NCI-H2227 (cell line): ENCODE measurements around the gene IL1R1.
"Not testable (repeated sequence)": the region's sequence is repeated elsewhere in the genome, so short reads cannot be mapped to it uniquely, and the experiment has no call there.

Source experiments
- DNase-seq: peaks from one replicate; lab custom pipeline; 2025; ENCODE audit not compliant: unreplicated experiment; lab: John Stamatoyannopoulos, UW

Gene IL1R1

DNA sequence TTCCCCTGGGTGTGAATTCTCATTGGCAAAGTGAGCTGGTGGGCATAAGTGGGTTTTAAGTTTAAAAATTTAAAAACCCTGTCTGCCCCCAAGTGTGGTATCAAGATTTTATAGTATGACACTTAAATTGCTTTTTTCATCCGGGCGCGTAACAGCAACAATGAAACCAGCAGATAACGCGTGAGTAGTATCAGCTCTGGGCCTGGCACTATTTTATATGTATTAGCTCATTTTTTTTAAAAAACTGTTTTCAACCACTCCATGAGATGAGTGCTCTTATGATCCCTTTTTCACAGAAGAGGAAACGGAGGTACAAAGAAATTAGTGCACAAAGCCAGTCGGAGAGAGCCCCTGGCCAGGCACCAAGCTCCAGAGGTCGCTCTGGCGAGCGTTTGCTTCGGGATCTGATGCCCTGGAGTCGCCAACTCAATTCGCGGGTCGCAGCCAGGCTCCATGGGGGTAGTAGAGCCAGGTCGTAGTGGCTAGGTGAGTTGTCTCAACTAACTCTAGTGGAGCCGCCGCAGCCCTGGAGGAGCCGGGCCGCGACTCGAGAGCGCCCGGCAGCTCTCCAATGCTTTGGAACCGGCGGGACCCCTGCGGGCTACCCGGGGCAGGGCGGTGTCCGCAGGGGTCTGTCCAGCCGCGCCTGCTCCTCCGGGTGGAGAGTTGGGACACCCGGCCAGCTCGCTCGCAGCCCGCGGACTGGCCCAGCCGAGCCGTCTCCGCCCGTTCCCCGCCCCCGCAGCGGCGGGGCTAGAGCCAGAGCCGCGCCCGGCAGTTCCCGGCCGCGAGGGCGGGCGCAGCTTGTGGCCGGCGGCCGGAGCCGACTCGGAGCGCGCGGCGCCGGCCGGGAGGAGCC is at the start of gene IL1R1:
TSS of gene IL1R1 (plus strand) at position 777 of the 859 bp plus-strand sequence. CDS start 14,979 bp downstream, outside the sequence.
- peak; percentile 10 for DNase-seq

DNA sequence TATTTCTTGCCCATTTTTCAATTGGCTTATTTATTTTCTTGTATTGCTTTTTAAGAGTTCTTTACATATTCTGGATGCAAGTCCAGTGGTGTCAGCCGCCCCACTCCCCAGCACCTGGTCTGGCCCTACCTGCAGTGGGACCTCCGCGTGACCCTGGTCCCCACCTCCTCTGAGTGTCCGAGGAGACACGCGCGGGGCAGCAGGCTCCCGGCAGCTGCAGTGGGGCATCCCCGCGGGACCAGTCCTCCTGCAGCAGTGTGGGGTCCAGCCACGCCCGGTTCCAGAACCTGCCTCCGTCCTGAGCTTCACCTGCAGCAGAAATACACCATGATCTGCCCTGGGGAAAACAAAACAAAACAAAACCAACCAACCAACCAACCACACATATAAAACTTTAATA is 48.9 kb upstream of the IL1R1 start:
- no peak for DNase-seq

DNA sequence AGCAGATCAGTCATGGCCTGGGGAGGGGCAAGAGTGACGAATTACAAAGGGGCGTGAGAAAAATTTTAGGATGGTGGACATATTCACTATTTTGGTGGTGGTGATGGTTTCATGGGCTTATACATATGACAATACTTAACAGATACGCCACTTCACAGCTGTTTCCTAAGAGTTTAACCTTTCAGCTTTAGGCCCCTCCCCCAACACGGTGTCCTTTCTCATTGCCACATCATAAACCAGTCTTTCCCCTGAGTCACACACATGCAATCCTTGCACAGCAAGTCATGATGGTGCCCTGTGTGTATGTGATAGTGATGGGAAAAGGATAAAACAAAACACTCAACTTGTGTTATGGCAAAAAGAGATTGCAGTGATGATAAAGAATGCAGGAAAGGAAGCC is 47.6 kb upstream of the IL1R1 start:
- DNase-seq, result no peak

DNA sequence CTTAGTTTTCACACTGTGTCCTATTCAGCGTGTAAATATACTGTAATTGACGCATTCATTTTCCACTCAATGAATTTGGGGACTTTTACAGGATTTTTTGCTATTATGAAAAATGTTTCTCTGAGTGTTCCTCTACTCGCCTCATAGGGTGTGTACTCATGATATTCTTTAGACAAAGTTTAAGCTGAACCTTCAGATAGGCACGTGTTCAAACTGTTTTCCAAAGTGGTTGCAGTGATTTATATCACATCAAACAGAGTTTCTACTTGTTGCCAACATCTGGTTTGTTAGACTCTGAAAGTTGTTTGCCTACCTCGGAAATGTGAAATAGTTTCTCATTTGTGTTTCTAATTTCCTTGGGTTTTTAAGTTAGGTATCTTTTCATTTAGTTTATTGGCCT is 46.4 kb upstream of the IL1R1 start:
- DNase-seq, result no peak

DNA sequence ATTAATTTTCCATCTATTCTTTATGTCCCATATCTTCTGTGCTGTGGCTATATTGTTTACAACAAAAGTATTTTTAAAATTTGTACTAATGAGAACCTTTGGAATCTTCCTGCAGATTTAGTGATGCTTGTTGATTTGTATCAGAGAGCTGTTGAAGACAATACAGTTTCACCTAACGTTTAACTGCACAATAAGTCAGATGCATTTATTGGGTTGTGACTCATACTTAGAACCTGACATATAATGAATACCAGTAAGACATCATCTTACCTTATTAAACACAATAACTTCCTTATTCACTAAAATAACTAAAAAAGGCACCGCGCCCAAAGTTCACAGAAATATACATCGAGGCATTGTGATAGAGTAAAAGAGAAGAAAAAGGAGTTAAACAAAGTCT is 43.8 kb upstream of the IL1R1 start:
- DNase-seq, result no peak

- DNase-seq, result no peak
These were observed 42.8 kb upstream of the IL1R1 start for GRCh38 chr2:102099536-102100298.

DNA sequence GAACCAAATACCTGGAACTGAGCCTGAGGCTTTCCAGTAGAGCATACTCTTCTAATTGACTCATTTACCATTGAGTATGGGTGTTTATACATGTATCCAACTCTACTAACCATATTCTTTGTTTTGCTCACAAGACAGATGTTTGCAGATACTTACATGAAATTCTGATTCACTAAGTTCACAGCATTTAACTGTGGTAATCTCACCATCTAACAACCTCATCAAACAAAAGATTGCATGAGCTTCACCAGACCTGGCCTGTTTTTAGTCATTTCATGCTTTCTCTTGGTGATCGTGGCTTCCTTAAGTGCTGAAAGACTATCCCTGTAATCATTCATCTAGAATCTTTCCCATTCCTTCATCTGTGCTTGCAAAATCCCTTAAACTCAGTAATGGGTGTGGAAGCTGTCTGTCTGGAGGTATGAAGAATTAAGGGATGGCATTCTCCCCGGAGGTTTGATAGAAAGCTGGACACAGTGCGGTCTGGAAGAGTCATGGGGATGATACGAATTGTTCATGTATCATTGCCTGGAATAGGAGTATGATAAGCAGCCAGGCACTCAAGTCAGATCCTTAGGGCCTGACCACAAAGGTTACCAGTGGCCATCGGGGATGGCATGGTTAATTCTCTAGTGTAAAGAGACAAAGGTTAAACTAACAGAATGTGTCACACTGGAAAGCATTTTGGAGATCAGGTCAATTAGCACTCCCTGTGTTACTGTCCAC is 42.0 kb upstream of the IL1R1 start:
- no peak for DNase-seq

GRCh38 chr2:102101097-102101848 is 41.3 kb upstream of the IL1R1 start:
- DNase-seq, result no peak

DNA sequence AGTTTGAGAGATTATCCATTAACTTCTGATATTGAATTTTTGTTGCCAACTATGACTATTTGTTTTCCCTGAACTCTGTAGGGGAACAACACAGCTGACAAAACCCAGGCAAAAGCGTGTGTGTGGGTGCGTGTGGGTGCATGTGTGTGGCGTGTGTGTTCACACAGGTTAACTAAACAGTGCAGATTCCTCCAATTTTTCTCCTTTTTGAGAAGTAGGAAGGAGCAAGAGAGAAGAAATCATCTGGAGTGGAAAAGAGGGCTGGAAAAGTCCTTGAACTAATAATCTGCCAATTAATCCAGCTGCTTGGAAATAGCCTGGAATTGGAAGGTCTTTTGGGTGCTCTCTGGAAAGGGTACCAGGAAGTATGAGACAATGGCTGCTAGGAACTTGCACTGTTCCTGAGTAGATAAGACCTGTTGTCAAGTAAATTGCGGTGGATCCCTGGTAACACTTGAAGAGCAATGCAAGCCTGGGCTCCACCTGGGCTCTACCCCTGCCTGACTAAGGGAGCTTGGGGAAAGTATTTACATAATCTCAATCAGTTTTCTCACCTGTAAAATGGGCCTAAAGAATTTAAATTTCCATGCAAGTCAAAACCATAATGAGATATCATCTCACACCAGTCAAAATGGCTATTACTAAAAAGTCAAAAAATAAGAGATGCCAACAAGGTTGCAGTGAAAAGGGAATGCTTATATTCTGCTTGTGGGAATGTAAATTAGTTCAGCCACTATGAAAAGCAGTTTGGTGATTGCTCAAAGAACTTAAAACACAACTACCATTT is 40.5 kb upstream of the IL1R1 start:
- DNase-seq, result no peak

DNA sequence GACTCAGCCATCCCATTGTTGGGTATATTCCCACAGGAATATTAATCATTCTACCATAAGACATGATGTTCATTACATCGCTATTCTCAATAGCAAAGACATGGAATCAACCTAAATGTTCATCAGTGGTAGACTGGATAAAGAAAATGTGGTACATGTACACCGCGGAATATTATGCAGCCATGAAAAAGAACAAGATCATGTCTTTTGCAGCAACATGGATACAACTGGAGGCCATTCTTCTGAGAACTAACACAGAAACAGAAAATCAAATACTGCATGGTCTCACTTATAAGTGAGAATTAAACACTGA is 40.0 kb upstream of the IL1R1 start:
- DNase-seq, result not testable (repeated sequence)

DNA sequence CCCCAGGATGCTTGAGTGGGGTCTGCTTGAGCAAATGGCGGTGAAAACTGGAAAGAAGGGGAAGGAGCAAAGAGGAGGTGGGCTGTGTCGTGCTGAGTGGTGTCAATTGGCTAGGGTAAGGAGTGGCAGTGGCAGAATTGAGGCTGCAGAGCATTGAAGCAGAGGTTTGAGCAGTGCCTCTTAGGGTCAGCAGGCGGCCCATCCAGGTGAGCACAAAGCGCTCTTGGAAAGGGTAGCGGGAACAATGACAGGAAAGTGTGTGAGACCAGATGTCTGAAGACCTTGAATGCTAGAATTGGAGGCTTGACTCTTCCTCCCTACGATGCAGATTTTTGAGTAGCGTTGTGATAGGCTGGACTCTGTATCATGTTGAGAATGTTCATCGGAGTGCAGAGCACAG is 39.3 kb upstream of the IL1R1 start:
- DNase-seq, result no peak

- no peak for DNase-seq
These were observed 38.3 kb upstream of the IL1R1 start for GRCh38 chr2:102103992-102104871.

DNA sequence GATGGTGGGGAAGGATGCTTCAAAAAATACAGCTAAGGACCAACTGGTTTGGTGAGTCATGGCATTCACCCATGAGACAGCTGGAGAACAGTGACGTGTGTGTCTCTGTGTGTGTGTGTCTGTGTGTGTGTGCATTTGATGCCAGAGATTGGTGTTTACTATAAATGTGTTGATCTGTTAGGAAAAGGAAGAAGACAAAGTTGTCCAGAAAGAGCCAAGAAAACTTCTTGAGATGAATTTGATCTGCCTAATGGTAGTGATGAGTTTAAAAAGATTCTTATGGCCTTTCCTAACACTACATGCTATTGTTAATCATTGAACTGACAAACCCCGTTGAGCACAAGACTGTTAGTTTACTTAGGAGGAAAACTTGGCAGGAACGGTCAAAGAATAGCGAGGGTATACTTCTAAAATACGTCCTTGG is 36.4 kb upstream of the IL1R1 start:
- DNase-seq, result no peak

- not testable (repeated sequence) for DNase-seq
These were observed 35.5 kb upstream of the IL1R1 start for GRCh38 chr2:102106813-102107740.

DNA sequence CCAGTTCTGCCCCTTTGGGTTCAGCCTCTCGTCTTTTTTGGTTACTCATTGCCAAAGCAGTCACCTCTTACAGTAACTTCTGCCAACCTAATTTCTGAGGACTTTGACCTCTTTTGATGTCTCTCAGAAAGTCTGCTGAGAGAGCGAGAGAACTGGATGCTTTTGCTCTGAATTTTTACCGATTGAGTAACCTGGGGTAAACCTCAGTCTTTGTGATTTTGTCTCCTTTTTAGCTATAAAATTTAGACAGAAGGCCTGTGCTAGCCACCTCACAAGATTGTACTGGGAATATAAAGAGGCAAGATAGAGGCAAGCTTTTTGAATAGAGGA is 34.8 kb upstream of the IL1R1 start:
- DNase-seq, result no peak

DNA sequence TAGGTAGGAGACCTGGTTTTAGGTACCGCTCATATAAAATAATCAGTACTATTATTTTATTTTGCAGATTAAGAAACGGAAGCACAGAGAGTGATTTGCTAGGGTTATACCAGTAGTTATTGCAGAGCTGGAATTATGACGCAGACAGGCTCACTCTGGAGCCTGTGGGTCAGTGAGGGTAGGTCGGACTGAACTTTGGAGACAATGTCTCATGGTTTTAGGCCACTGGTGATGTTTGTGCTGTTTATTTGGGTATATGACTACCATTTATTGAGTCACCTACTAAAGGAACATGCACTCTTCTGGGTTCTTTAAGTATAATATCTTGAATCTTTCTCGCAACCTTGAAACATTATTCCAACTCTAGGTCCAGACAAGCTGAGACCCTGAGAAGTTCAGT is 33.5 kb upstream of the IL1R1 start:
- no peak for DNase-seq

DNA sequence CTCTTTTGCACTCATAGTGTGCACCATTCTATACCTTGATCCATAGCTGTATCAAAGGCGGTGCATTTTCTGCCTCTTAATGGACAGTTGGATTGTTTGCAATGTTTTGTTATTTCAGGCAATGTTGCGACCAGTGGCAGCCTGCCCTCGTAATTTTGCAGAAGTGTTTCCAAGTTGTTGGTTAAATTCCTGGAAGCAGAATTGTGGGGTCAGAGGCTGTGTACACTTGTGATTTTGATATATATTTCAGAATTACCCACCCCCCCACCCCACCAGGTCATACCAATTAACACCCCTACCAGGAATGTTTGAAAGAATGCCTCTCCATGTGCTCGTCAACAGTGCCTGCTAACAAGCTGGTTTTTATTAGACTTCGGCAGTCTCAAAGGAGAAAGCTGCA is 32.4 kb upstream of the IL1R1 start:
- DNase-seq, result no peak

DNA sequence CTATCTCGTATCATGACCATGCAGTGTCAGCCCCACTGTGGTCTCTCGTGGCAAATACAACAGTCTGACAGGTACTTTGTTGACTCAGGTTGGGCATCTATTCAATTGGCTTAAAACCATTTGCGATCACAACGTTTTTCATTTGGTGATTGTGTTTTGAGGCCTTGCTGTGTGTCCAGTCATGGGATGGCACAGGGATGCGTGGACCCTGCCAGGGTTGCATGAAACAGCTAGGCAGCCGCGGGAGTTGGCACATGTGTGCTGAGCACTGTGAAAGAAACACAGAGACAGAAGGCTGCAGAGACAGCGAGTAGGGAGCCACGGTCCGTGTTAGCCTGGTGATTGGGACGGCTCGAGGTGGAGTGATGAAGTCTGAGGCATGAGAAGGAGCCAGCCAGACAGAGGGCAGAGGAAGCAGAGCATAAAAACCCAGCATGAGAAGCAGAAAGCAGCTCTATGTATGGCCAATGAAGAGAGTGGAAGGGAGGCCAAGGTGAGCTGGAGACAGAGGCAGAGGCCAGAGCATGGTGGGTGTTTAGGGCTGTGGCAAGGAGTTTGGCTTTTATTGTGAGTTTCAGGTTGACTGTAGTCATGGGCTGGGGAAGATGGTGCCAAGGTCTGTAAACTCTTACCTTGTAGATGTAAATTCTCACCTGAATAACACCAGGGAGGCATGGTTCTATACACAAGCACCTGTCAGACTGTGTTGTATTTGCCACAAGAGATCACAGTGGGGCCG is 31.8 kb upstream of the IL1R1 start:
- DNase-seq, result no peak
